Panc1 (cell line): Measurements from ENCODE around the gene TNFAIP3.

Experiments used
- POLR2AphosphoS5 ChIP-seq: IDR thresholded peaks from 2 replicates; pipeline ENCODE4 v1.6.1; 2012; ENCODE audit warnings: mild to moderate bottlenecking, low read depth, low read length, moderate library complexity
- SIN3A ChIP-seq: IDR thresholded peaks from 2 replicates; pipeline ENCODE4 v1.6.1; 2012; ENCODE audit warnings: low read depth, mild to moderate bottlenecking, low read length, moderate library complexity, borderline replicate concordance; ENCODE audit not compliant: insufficient read depth
- TCF7L2 ChIP-seq: IDR thresholded peaks from 2 replicates; pipeline ENCODE4 v1.6.1; 2011; ENCODE audit warnings: mild to moderate bottlenecking, low read depth, low read length, inconsistent platforms
- TF ChIP-seq, protein P1 (sequence below): fragments of 450-650 bp; IDR thresholded peaks from 2 replicates; pipeline ENCODE4 v1.5.1; 2017; ENCODE audit warnings: mild to moderate bottlenecking
- TF ChIP-seq, protein P2 (sequence below), 2 experiments: IDR thresholded peaks; 2 replicates each; pipeline ENCODE4 v1.6.1; 2011 to 2012; ENCODE audit warnings: low read depth in 2 of 2, control low read depth in 1 of 2, low read length in 1 of 2, mild to moderate bottlenecking in 1 of 2, moderate library complexity in 1 of 2; ENCODE audit not compliant: insufficient read depth in 1 of 2

DNA sequence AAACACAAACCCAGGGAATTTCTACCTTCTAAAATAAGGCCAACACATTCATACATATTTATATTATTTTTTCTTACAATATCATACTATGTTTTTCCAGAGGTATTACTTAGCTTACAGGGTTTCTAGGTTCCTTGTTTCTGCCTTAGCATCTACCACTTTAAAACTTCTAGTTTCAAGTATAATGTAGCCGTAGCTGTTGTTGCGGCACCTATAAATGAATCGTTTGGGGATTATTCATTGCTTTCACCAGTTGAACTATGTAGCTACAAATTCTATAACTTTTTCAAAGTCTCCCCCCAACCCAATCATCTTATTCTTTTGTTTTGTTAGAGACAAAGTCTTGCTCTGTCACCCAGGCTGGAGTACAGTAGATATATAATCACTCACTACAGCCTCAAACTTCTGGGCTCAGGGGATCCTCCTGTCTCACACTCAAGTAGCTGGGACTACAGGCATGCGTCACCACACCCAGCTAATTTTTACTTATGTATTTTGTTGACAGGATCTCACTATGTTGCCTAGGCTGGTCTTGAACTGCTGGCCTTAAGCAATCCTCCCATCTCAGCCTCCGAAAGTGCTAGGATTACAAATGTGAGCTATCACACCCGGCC is 43.9 kb downstream of the TNFAIP3 start:
- TF ChIP-seq POLR2AphosphoS5 (no peak), SIN3A (no peak), TCF7L2 (no peak)
- TF ChIP-seq, protein P1, sequence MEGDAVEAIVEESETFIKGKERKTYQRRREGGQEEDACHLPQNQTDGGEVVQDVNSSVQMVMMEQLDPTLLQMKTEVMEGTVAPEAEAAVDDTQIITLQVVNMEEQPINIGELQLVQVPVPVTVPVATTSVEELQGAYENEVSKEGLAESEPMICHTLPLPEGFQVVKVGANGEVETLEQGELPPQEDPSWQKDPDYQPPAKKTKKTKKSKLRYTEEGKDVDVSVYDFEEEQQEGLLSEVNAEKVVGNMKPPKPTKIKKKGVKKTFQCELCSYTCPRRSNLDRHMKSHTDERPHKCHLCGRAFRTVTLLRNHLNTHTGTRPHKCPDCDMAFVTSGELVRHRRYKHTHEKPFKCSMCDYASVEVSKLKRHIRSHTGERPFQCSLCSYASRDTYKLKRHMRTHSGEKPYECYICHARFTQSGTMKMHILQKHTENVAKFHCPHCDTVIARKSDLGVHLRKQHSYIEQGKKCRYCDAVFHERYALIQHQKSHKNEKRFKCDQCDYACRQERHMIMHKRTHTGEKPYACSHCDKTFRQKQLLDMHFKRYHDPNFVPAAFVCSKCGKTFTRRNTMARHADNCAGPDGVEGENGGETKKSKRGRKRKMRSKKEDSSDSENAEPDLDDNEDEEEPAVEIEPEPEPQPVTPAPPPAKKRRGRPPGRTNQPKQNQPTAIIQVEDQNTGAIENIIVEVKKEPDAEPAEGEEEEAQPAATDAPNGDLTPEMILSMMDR = no peak
- TF ChIP-seq, protein P2, sequence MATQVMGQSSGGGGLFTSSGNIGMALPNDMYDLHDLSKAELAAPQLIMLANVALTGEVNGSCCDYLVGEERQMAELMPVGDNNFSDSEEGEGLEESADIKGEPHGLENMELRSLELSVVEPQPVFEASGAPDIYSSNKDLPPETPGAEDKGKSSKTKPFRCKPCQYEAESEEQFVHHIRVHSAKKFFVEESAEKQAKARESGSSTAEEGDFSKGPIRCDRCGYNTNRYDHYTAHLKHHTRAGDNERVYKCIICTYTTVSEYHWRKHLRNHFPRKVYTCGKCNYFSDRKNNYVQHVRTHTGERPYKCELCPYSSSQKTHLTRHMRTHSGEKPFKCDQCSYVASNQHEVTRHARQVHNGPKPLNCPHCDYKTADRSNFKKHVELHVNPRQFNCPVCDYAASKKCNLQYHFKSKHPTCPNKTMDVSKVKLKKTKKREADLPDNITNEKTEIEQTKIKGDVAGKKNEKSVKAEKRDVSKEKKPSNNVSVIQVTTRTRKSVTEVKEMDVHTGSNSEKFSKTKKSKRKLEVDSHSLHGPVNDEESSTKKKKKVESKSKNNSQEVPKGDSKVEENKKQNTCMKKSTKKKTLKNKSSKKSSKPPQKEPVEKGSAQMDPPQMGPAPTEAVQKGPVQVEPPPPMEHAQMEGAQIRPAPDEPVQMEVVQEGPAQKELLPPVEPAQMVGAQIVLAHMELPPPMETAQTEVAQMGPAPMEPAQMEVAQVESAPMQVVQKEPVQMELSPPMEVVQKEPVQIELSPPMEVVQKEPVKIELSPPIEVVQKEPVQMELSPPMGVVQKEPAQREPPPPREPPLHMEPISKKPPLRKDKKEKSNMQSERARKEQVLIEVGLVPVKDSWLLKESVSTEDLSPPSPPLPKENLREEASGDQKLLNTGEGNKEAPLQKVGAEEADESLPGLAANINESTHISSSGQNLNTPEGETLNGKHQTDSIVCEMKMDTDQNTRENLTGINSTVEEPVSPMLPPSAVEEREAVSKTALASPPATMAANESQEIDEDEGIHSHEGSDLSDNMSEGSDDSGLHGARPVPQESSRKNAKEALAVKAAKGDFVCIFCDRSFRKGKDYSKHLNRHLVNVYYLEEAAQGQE (IDR thresholded peaks at IDR 0.05; ENCODE audit: insufficient read depth in 1 of 2, low read depth in 2 of 2, low read length in 1 of 2) = no peak
